WTC11 (cell line): ENCODE results near the gene EVA1A. TPM values are rescaled to one million over a fixed set of nuclear protein-coding genes. Genes with fewer than 3 reads are reported as not detected.

Experiments
- ATAC-seq: fragments of 200-7000 bp; cut with Tn5 transposase; 2 replicates; pipeline ENCODE4 v1.10.0; 2021; ENCODE audit warnings: mild to moderate bottlenecking, moderate library complexity
- CTCF ChIA-PET: fragments of 300-600 bp; sonication (Branson Sonifier 250); formaldehyde crosslinking; loops from one replicate; lab custom pipeline; 2021; ENCODE audit warnings: antibody characterized with exemption; lab: Charles Lee
- POLR2A ChIA-PET: fragments of 350-600 bp; sonication (Branson Sonifier 250); formaldehyde crosslinking; loops from one replicate; lab custom pipeline; 2021; ENCODE audit warnings: antibody characterized with exemption; lab: Charles Lee
- DNase-seq: peaks from one replicate; pipeline ENCODE4 v3.0.0; 2021; ENCODE audit warnings: low spot score
- H3K27ac Mint-ChIP-seq: 2 replicates; pipeline ENCODE4 v1.8.0; 2021; ENCODE audit warnings: mixed read lengths
- H3K27me3 Mint-ChIP-seq: 2 replicates; pipeline ENCODE4 v1.8.0; 2021; ENCODE audit warnings: low read depth, mild to moderate bottlenecking, moderate library complexity, mixed read lengths
- H3K36me3 Mint-ChIP-seq: 2 replicates; pipeline ENCODE4 v1.8.0; 2021; ENCODE audit warnings: mixed read lengths
- H3K4me1 Mint-ChIP-seq: 2 replicates; pipeline ENCODE4 v1.8.0; 2022; ENCODE audit warnings: mixed read lengths
- H3K4me3 Mint-ChIP-seq: 2 replicates; pipeline ENCODE4 v1.8.0; 2021; ENCODE audit warnings: mild to moderate bottlenecking, moderate library complexity, mixed read lengths
- H3K9me3 Mint-ChIP-seq: 2 replicates; pipeline ENCODE4 v1.8.0; 2021; ENCODE audit warnings: mixed read lengths
- ATF3 ChIP-seq: sonication (generic); formaldehyde crosslinking; conservative IDR thresholded peaks from 2 replicates; pipeline ENCODE4 v1.8.1; 2022; ENCODE audit warnings: mild to moderate bottlenecking, missing genetic modification reagents
- CTCF ChIP-seq: fragments of 200-600 bp; IDR thresholded peaks from 2 replicates; pipeline ENCODE4 v1.8.0; 2022; ENCODE audit warnings: antibody characterized with exemption
- ETV6 ChIP-seq: sonication (generic); formaldehyde crosslinking; IDR thresholded peaks from 2 replicates; pipeline ENCODE4 v1.8.1; 2022; ENCODE audit warnings: mild to moderate bottlenecking, missing genetic modification reagents
- FOXJ3 ChIP-seq: sonication (generic); formaldehyde crosslinking; IDR thresholded peaks from 2 replicates; pipeline ENCODE4 v1.9.0; 2021; ENCODE audit warnings: missing genetic modification reagents, mild to moderate bottlenecking, borderline replicate concordance
- GABPB1 ChIP-seq: sonication (generic); formaldehyde crosslinking; IDR thresholded peaks from 2 replicates; pipeline ENCODE4 v1.8.1; 2023; ENCODE audit warnings: mild to moderate bottlenecking, missing genetic modification reagents
- GRHL2 ChIP-seq: fragments of 250-450 bp; sonication (Bioruptor Pico); IDR thresholded peaks from 2 replicates; pipeline ENCODE4 v1.8.0; 2022; ENCODE audit warnings: mild to moderate bottlenecking, moderate library complexity; ENCODE audit not compliant: insufficient replicate concordance, severe bottlenecking
- HMGA2 ChIP-seq: fragments of 250-450 bp; sonication (Bioruptor Pico); IDR thresholded peaks from 2 replicates; pipeline ENCODE4 v1.4.0; 2021; ENCODE audit warnings: mild to moderate bottlenecking, moderate library complexity
- HMGXB4 ChIP-seq: sonication (generic); formaldehyde crosslinking; IDR thresholded peaks from 2 replicates; pipeline ENCODE4 v1.8.1; 2023; ENCODE audit warnings: mild to moderate bottlenecking, moderate library complexity, missing genetic modification reagents
- RORB ChIP-seq: fragments of 250-450 bp; sonication (Bioruptor Pico); IDR thresholded peaks from 2 replicates; pipeline ENCODE4 v1.9.0; 2021; ENCODE audit warnings: mild to moderate bottlenecking
- ZBTB43 ChIP-seq: sonication (generic); formaldehyde crosslinking; IDR thresholded peaks from 2 replicates; pipeline ENCODE4 v1.8.1; 2023; ENCODE audit warnings: mild to moderate bottlenecking, missing genetic modification reagents
- ZNF263 ChIP-seq: sonication (generic); formaldehyde crosslinking; IDR thresholded peaks from 2 replicates; pipeline ENCODE4 v1.8.1; 2022; ENCODE audit warnings: low read depth, mild to moderate bottlenecking, moderate library complexity, missing genetic modification reagents
- ZNF317 ChIP-seq: sonication (generic); formaldehyde crosslinking; IDR thresholded peaks from 2 replicates; pipeline ENCODE4 v1.8.1; 2023; ENCODE audit warnings: low read depth, mild to moderate bottlenecking, moderate library complexity, missing genetic modification reagents, borderline replicate concordance
- ZNF423 ChIP-seq: fragments of 250-450 bp; sonication (Bioruptor Pico); IDR thresholded peaks from 2 replicates; pipeline ENCODE4 v2.1.2; 2022; ENCODE audit warnings: mild to moderate bottlenecking, moderate library complexity
- ZNF425 ChIP-seq: fragments of 250-450 bp; sonication (Bioruptor Pico); conservative IDR thresholded peaks from 2 replicates; pipeline ENCODE4 v1.9.0; 2021; ENCODE audit warnings: mild to moderate bottlenecking
- total RNA-seq: library from RNA; stranded (reverse); gene quantifications from 3 replicates; pipeline ENCODE4 v1.2.3, GENCODE V29; 2021

EVA1A gene
- total RNA-seq, 1 experiment from 2014 or later = 4.1 TPM

GRCh38 chr2:75609334-75609689, 48.6 kb upstream of the EVA1A start:
- Mint-ChIP-seq H3K4me1 (peaks cover 13% of the 10 kb centered on the region), H3K27ac (no peak overlapping the region), H3K27me3 (peaks cover 16% of the 10 kb centered on the region), H3K36me3 (no peaks in the 10 kb centered on the region), H3K4me3 (no peak overlapping the region), H3K9me3 (peaks cover 11% of the 10 kb centered on the region)
- DNase-seq (no peak), ATAC-seq (no peak)
- TF ChIP-seq HMGXB4 (CRISPR knock-in tag) (0 out of 2 replicates have a peak, but pooled peaks have one; percentile 13), GRHL2 (CRISPR knock-in tag) (no peak)
- CTCF ChIA-PET = interaction anchor here (0.8 to 3.4 kb wide), 21 partner anchors 9 to 689 kb away, joined by 3 to 55 read pairs (median 6); partner anchors contain the start of genes EVA1A and TACR1
- POLR2A ChIA-PET = no interaction called here

- H3K27me3 Mint-ChIP-seq = peaks cover 16% of the 10 kb centered on the region
- no peak overlapping the region for H3K27ac Mint-ChIP-seq
- H3K4me1 Mint-ChIP-seq = peaks cover 13% of the 10 kb centered on the region
- CTCF ChIA-PET = interaction anchor here (0.8 to 3.4 kb wide), 37 partner anchors 8 to 689 kb away, joined by 3 to 55 read pairs (median 4); partner anchors contain the start of genes EVA1A and TACR1
- DNase-seq (peak; percentile 80), ATAC-seq (peak; percentile 88)
- H3K4me3 Mint-ChIP-seq = peak overlapping the region; percentile 66
- no peak for TF ChIP-seq RORB (CRISPR knock-in tag)
- peak; percentile 62; the same call in 1 of the 2 replicates for TF ChIP-seq GABPB1 (CRISPR knock-in tag)
- TF ChIP-seq CTCF = peak; percentile 86
- peak; percentile 89 for TF ChIP-seq ZNF423
- no peak for TF ChIP-seq ATF3
- peak; percentile 68 for TF ChIP-seq ETV6 (CRISPR knock-in tag)
- POLR2A ChIA-PET = interaction anchor here (0.7 kb wide), 1 partner anchor 17 kb away, joined by 3 read pairs; no protein-coding TSS in a partner anchor
- H3K36me3 Mint-ChIP-seq = no peaks in the 10 kb centered on the region
- peaks cover 11% of the 10 kb centered on the region for H3K9me3 Mint-ChIP-seq
Measured at GRCh38 chr2:75608684-75609333, 48.1 kb upstream of the EVA1A start.

- peaks cover 16% of the 10 kb centered on the region for H3K27me3 Mint-ChIP-seq
- TF ChIP-seq HMGA2 = 0 out of 2 replicates have a peak, but pooled peaks have one; percentile 13
- no peak for TF ChIP-seq FOXJ3 (CRISPR knock-in tag)
- TF ChIP-seq, all 79 proteins: peak for 1
- Mint-ChIP-seq H3K27ac (no peak overlapping the region), H3K9me3 (peaks cover 11% of the 10 kb centered on the region), H3K4me3 (peak overlapping the region; percentile 66), H3K4me1 (peaks cover 13% of the 10 kb centered on the region), H3K36me3 (no peaks in the 10 kb centered on the region)
- CTCF ChIA-PET = interaction anchor here (0.8 to 3.4 kb wide), 37 partner anchors 7 to 688 kb away, joined by 3 to 55 read pairs (median 4); partner anchors contain the start of genes EVA1A and TACR1
- DNase-seq (no peak), ATAC-seq (peak; percentile 28)
- POLR2A ChIA-PET = interaction anchor here (0.7 kb wide), 1 partner anchor 18 kb away, joined by 3 read pairs; no protein-coding TSS in a partner anchor
Measured at GRCh38 chr2:75607988-75608683, 47.4 kb upstream of the EVA1A start.

- CTCF ChIA-PET = interaction anchor here (1.2 to 1.6 kb wide), 2 partner anchors 21 to 46 kb away, joined by 4 to 10 read pairs; no protein-coding TSS in a partner anchor
- Mint-ChIP-seq H3K27me3 (peaks cover 16% of the 10 kb centered on the region), H3K36me3 (no peaks in the 10 kb centered on the region), H3K4me3 (no peak overlapping the region), H3K9me3 (peaks cover 11% of the 10 kb centered on the region), H3K4me1 (peaks cover 13% of the 10 kb centered on the region), H3K27ac (no peak overlapping the region)
- DNase-seq (no peak), ATAC-seq (no peak)
- POLR2A ChIA-PET = no interaction called here
- TF ChIP-seq HMGA2 (no peak), ZNF317 (CRISPR knock-in tag) (no peak), ZNF425 (no peak), CTCF (no peak), ZBTB43 (no peak), ZNF263 (CRISPR knock-in tag) (no peak)
Measured at GRCh38 chr2:75607400-75607798, 46.7 kb upstream of the EVA1A start.
